ENCODE results near the gene STAG2. TPM values are rescaled to one million over a fixed set of nuclear protein-coding genes. Genes with fewer than 3 reads are reported as not detected.

Gene STAG2
- total and polyA plus RNA-seq, 8 donors: 47.8 to 142 (median 114) TPM

DNA sequence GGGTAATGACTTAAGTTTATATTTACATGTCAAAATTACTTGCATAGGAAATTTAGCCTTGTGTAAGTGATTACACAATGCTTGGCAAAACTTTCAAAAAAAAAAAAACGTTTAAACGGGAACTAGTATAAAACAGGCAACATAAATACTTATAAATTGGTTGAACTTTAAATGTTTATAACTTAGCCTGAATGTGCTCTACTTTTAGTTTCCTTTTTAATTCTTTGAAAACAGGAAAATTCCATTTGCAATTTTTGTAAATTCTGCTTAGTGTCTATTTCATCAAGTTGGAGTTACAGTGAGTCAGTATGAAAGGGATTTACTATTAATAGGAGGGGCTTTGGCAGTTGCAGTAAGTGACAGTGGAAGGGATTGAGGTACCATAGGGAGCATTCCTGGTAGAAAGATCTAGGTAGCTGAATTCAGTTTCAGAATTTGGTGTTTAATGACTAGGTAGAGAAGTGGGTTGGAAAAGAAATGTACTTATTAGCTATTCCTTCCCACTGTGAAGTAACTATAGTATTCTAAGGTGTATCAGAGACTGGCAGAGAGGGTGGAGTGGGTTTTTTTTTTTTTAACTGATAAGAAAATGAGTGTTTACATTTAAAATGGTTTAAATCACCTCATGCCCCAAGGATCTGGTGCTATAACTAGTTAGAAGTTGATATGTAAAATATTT lies 2.8 kb downstream of the STAG2 start:
- no peak for ATAC-seq
- no peaks in the 10 kb centered on the region for H3K27me3 ChIP-seq
- H3K27ac ChIP-seq: peak overlapping the region; percentile 98 to 99
- H3K4me3 ChIP-seq: peak overlapping the region in 1 of 2 donors; percentile 63
- H3K4me1 ChIP-seq: peaks cover 0 to 38% of the 10 kb centered on the region in 2 donors
- peak in 2 of 4 donors; percentile 32 to 51 for DNase-seq
- TF ChIP-seq, protein P1, sequence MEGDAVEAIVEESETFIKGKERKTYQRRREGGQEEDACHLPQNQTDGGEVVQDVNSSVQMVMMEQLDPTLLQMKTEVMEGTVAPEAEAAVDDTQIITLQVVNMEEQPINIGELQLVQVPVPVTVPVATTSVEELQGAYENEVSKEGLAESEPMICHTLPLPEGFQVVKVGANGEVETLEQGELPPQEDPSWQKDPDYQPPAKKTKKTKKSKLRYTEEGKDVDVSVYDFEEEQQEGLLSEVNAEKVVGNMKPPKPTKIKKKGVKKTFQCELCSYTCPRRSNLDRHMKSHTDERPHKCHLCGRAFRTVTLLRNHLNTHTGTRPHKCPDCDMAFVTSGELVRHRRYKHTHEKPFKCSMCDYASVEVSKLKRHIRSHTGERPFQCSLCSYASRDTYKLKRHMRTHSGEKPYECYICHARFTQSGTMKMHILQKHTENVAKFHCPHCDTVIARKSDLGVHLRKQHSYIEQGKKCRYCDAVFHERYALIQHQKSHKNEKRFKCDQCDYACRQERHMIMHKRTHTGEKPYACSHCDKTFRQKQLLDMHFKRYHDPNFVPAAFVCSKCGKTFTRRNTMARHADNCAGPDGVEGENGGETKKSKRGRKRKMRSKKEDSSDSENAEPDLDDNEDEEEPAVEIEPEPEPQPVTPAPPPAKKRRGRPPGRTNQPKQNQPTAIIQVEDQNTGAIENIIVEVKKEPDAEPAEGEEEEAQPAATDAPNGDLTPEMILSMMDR (IDR thresholded peaks at IDR 0.05): no peak
- H3K9me3 ChIP-seq: no peaks in the 10 kb centered on the region
- H3K36me3 ChIP-seq: no peaks in the 10 kb centered on the region
- intact Hi-C loops (cut with DNase I): no loop called here

DNA sequence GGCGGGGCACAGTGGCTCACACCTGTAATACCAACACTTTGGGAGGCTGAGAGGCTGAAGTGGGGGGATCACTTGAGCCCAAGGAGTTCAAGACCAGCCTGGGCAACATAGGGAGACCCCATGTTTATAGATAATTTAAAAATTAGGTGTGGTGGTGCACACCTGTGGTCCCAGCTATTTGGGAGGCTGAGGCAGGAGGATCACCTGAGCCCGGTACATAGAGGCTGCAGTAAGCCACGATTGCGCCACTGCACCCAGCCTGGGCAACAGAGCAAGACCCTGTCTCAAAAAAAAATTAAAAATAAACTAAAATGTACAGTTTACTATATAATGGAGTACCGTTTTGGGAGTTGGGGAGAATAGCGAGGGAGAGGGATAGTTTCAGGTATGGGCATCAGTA lies 4.2 kb downstream of the STAG2 start:
- H3K36me3 ChIP-seq: no peaks in the 10 kb centered on the region
- no peaks in the 10 kb centered on the region for H3K9me3 ChIP-seq
- ATAC-seq (no peak), DNase-seq (no peak)
- no peaks in the 10 kb centered on the region for H3K27me3 ChIP-seq
- H3K4me1 ChIP-seq: peaks cover 0 to 45% of the 10 kb centered on the region in 2 donors
- H3K27ac ChIP-seq: no peak overlapping the region
- TF ChIP-seq, protein P1 (IDR thresholded peaks at IDR 0.05): no peak
- intact Hi-C loops (cut with DNase I): no loop called here
- no peak overlapping the region for H3K4me3 ChIP-seq

DNA sequence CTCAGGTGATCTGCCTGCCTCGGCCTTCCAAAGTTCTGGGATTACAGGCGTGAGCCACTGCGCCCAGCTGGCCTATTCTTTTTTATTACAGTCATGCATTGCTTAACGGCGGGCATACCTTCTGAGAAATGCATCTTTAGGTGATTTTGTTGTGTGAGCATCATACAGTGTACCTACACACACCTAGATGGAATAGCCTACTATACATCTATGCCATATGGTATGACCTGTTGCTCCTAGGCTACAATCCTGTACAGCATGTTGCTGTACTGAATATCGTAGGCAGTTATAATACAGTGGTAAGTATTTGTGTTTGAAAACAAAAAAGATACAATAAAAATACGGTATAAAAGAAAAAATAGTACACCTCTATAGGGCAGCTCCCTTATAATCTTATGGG lies 6.0 kb downstream of the STAG2 start:
- no peak for ATAC-seq
- Histone ChIP-seq H3K27me3 (no peaks in the 10 kb centered on the region), H3K27ac (no peak overlapping the region), H3K9me3 (no peaks in the 10 kb centered on the region), H3K4me3 (no peak overlapping the region), H3K36me3 (no peaks in the 10 kb centered on the region), H3K4me1 (peaks cover 6 to 54% of the 10 kb centered on the region in 2 donors)
- intact Hi-C loops (cut with DNase I): no loop called here
- TF ChIP-seq, protein P1 (IDR thresholded peaks at IDR 0.05): no peak
- DNase-seq: no peak

DNA sequence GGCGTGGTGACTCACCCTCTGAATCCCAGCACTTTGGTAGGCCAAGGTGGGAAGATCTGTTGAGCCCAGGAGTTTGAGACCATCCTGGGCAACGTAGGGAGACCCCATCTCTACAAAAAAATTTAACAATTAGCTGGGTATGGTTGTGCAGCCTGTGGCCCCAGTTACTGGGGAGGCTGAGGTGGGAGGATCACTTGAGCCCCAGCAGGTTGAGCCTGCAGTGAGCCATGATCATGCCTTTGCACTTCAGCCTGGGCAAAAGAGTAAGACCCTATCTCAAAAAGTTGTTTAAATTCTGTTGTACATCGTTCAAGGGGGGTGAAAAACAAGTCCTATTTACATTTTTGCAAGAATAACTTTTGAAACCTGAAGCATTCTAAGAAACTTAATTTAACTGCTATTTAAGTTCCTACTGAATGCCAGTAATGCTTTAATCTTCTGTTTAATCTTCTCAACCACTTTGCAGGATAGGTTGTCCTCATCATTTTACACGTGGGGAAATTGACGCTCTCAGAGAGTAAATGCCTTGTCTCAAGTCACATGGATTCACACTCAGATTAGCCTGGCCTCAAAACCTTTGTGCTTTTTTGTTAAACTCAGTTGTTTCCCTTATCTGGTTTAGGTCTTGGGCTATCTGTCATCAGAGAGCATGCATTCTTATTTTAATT lies 7.0 kb downstream of the STAG2 start:
- no peak for DNase-seq
- Histone ChIP-seq H3K4me1 (peaks cover 6 to 58% of the 10 kb centered on the region in 2 donors), H3K27me3 (no peaks in the 10 kb centered on the region), H3K27ac (no peak overlapping the region), H3K36me3 (no peaks in the 10 kb centered on the region), H3K9me3 (no peaks in the 10 kb centered on the region), H3K4me3 (no peak overlapping the region)
- TF ChIP-seq, protein P1 (IDR thresholded peaks at IDR 0.05): no peak
- intact Hi-C loops (cut with DNase I): no loop called here
- ATAC-seq: no peak

DNA sequence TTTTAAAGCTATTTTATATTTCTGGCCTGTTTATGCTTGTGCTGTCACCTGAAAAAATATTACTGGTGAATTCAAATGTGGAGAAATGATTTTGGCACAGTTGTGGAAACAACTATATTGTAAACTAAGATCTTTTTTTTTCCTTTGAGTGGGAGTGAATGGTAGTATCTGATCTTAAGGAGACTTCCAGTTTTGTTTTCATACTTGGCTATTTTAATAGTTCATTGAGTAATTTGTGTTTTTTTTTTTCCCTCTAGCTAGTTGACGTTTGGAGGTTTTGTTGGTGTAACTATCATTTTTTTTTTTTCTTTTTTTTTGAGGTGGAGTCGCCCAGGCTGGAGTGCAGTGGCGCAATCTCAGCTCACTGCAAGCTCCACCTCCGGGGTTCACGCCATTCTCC lies 10.5 kb downstream of the STAG2 start:
- no peak for DNase-seq
- Histone ChIP-seq H3K4me3 (no peak overlapping the region), H3K27me3 (no peaks in the 10 kb centered on the region), H3K27ac (peak overlapping the region in 1 of 2 donors; percentile 18), H3K9me3 (no peaks in the 10 kb centered on the region), H3K36me3 (no peaks in the 10 kb centered on the region), H3K4me1 (peaks cover 6 to 59% of the 10 kb centered on the region in 2 donors)
- no peak for ATAC-seq
- intact Hi-C loops (cut with DNase I): no loop called here
- TF ChIP-seq, protein P1 (IDR thresholded peaks at IDR 0.05): no peak

All from left lung (tissue), 10 donors.